ENCODE data around the gene C14orf132.
"Not testable (repeated sequence)": the region's sequence is repeated elsewhere in the genome, so short reads cannot be mapped to it uniquely, and the experiment has no call there.

C14orf132 gene

DNA sequence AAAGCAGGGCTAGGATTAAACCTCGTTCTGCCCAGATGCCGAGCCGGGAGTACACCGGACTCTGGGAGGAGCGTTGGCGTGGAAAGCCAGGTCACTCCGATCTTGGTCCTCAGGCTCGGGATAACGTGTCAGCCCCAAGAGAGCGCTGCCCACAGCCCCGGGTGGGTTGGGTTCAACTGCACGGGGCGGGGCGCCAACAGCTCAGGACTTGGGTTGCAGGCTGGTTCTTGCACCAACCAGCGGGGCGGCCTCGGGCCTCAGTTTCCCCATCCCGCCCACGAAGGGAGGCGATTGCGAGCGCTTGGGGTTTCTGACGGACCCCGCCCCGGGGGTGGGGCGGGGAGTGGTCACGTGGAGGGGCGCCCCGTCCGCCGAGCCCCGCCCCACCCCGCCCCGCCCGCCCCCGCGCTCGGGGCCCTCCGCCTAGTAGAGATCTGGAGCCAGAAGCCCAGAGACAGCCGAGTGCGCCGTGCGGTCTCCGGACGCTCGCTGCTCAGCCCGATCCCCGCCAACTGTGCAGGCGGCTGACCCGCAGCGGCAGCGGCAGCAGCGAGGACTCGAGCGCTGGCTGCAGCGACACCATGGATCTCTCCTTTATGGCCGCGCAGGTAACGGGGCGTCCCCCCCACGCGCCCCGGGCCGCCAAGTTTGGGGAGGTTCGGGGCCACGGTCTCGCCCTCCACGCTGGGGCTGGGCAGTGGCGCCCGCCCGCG, at the start of gene C14orf132:
C14orf132 (plus strand) TSS at position 443 of the 713 bp plus-strand sequence; CDS start at position 582, 139 bp downstream.
- DNase-seq: peak; percentile 70

GRCh38 chr14:95993768-95994592, 45.2 kb upstream of the C14orf132 start:
- DNase-seq: peak; percentile 41

- no peak for DNase-seq
These were observed 44.6 kb upstream of the C14orf132 start for GRCh38 chr14:95994593-95994928.

- peak; percentile 39 for DNase-seq
These were observed 40.5 kb upstream of the C14orf132 start for GRCh38 chr14:95998656-95999055.

- DNase-seq: no peak
These were observed 37.2 kb upstream of the C14orf132 start for GRCh38 chr14:96001866-96002497.

DNA sequence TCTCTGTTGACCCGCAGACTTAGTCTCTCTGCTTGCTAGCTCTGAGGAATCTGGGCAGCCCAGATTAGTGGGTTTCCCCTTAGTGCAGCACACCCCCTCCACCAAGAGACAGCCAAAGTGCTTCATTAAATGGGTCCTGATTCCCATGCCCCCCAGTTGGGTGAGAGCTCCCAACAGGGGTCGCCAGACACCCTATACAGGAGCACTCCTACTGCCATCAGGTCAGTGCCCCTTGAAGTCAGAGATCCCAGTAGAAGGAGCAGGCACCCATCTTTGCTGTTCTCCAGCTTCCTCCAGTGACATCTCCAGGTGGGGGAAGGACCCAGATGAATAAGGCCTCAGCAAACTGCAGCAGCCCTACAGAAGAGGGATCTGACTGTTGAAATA, 36.7 kb upstream of the C14orf132 start:
- no peak for DNase-seq

- DNase-seq: no peak
These were observed 28.0 kb upstream of the C14orf132 start for GRCh38 chr14:96011131-96011530.

DNA sequence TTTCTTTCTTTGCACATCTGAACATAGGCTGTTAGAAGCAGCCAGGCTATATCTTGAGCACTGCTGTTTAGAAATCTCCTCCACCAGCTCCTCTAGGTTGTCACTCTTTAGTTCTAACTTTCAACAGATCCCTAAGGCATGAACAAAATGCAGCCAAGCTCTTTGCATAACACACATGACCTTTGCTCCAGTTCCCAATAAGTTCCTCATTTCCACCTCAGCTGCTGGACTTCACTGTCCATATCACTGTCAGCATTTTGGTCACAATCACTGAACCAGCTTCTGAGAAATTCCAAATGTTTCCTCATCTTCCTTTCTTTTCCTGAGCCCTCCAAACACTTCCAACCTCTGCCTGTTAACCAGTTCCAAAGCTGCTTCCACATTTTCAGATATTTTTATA, 27.6 kb upstream of the C14orf132 start:
- no peak for DNase-seq

- DNase-seq: not testable (repeated sequence)
These were observed 26.4 kb upstream of the C14orf132 start for GRCh38 chr14:96012757-96013156.

DNA sequence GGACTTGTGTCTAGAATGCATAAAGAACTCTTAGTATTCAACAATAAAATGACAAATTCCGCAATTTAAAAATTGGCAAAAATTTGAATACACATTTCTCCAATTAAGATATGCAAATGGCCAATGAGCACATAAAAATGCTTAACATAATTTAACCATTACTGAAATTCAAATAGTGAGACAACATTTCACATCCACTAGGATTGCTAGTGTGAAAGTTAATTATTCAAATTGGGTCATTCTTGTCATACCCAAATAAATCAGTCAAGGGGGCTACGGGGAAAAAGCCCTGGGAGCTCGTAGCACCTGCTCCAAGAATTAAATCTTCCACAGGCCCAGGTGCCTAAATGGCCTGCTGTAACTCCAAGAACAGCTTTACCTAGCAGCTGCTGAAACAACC, 25.0 kb upstream of the C14orf132 start:
- no peak for DNase-seq

GRCh38 chr14:96016501-96017160, 22.5 kb upstream of the C14orf132 start:
- DNase-seq: peak; percentile 79

GRCh38 chr14:96017882-96018281, 21.3 kb upstream of the C14orf132 start:
- DNase-seq: no peak

- DNase-seq: no peak
These were observed 11.5 kb upstream of the C14orf132 start for GRCh38 chr14:96027431-96028355.

GRCh38 chr14:96029089-96029645, 10.0 kb upstream of the C14orf132 start:
- no peak for DNase-seq

DNA sequence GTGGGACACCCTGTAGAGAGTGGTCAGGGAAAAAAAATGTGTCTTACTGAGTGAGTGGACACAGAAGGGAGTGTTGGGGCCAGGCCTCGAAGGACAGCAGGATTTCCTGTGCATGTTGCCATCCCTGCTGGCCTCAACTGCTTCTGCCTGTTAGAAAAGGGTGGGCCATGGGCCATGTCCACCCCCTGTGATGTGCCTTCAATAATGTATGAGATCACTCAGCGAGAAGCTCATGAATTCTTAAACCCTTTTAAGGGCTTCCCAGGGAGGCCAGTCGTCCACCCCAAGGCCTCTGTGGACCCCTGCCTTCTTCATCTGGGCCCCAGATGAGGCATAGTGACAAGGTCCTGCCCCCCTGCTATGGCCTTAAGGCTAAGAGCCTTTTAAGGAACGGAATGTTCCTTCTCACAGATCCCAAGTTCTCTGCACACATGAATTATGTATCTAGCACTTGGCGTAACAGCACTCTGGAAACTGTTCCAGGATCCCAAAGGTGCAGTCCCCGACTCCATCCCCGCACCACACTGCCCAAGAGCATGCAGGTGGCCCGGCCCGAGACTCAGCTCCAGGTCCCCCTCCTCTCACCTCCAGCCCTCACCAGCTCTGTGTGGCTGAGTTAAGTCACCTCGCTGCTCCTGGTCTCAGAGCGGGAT, 8.9 kb upstream of the C14orf132 start:
- DNase-seq: no peak

DNA sequence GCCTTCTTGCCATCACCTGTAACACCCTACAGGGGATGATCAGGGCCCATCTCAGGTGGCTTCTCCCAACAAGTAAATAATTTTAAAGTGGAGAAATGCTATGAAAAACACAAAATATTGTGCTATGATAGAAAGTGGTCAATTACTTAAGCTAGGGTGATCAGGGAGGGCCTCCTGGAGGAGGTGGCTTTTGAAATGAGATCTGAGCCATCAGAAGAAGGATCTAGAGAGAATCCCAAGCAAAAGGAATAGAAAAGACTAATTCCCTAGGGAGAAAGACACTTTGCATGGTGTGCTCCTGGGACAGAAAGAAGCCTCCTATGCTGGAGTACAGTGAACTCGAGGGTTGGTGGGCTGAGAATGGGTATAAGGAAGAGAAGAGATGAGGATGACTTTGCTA, 7.5 kb upstream of the C14orf132 start:
- DNase-seq: no peak

GRCh38 chr14:96035456-96035855, 3.7 kb upstream of the C14orf132 start:
- no peak for DNase-seq

DNA sequence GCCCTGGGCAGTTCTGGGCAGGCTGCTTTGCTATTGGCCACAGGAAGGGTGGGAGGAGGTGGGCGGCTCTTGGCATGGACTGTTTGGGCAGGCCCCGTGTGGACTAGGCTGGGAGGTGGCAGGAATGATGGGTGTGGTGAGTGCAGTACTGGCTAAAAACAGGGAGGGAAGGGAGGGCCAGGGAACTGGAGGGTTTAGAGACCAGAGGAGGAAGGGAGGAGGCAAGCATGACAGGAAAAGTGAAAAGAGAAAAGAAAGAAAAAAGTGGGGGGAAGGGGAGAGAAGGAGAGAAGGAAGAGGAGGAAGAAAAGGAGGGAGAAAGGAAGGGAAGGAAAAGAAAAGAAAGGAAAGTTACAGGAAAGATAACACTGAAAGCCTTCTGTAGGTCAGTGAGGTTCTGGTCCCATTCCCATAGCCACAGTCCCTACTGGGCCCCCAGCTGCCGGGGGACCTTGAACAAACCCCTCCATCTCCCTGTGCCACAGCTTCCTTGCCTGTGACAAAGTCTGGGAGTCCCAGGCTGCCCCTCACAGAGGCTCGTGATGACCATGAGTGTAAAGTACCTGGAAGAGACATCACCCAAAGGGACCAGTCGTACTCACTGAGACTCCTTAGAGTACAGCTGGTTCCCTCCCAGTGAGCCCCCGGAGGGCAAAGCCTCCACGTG, 1.1 kb upstream of the C14orf132 start:
- peak; percentile 15 for DNase-seq

DNA sequence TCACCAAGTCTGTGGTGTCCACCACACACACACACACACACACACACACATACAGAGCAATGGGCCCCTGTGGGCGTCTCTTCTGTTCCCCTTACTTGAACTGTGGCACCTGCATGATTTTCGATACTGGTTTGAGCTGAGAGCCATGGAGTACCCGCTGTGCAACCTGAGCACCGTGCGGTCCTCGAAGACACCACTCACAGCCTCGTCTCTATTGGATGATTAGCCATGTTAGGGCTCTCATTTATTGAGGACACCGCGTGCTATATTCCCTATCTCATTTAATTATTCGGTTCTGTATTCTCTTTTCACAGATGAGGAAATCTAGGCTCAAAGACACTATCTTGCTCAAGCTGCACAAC, 623 bp upstream of the C14orf132 start:
- peak; percentile 70 for DNase-seq

- peak; percentile 25 for DNase-seq
These were observed 610 bp downstream of the C14orf132 start for GRCh38 chr14:96039633-96040311.

Data from NCI-H748 treated with DMSO at 0.1 percent for 48 hours (cell line).